SK-N-SH (cell line): ENCODE data around the gene CYP26A1. TPM values are rescaled to one million over a fixed set of nuclear protein-coding genes. Genes with fewer than 3 reads are reported as not detected.

Experiments
- CTCF ChIA-PET: fragments of 300-600, 350-600 bp; formaldehyde crosslinking; extraction: SDS; loops from one replicate; lab custom pipeline; 2021; lab: Yijun Ruan, JAX
- POLR2A ChIA-PET: fragments of 350-600 bp; sonication (Branson Sonifier 250); formaldehyde crosslinking; extraction: SDS; loops from one replicate; lab custom pipeline; 2020; ENCODE audit warnings: antibody characterized with exemption, inconsistent platforms; lab: Yijun Ruan, JAX
- DNase-seq: peaks from one replicate; pipeline ENCODE4 v3.0.0; 2012
- H2AFZ ChIP-seq: fragments of 200-600 bp; sonication (generic); 2 replicates; pipeline ENCODE4 v1.8.1; 2016; ENCODE audit warnings: antibody characterized with exemption, mild to moderate bottlenecking, low read depth
- H3F3A ChIP-seq: fragments of 200-600 bp; sonication (generic); replicated peaks from 2 replicates; pipeline ENCODE3; 2016; ENCODE audit warnings: antibody characterized with exemption, mild to moderate bottlenecking; ENCODE audit not compliant: insufficient read depth
- H3K27ac ChIP-seq, 2 experiments: fragments of 200-500 bp in 1 of 2; fragments of 200-600 bp in 1 of 2; sonication (Bioruptor generic) in 1 of 2; sonication (generic), shearing (Covaris generic) in 1 of 2; 2 replicates each; pipeline versions ENCODE4 v1.5.1 to v1.6.1; 2014 to 2016; ENCODE audit warnings: low read depth in 2 of 2, inconsistent platforms in 1 of 2, low read length in 1 of 2, mild to moderate bottlenecking in 1 of 2, mixed read lengths in 1 of 2
- H3K27me3 ChIP-seq: fragments of 200-600 bp; sonication (generic), shearing (Covaris generic); 2 replicates; pipeline ENCODE4 v1.6.1; 2016; ENCODE audit warnings: mixed run types; ENCODE audit not compliant: insufficient read depth
- H3K36me3 ChIP-seq, 2 experiments: fragments of 200-500 bp in 1 of 2; fragments of 200-600 bp in 1 of 2; sonication (Bioruptor generic) in 1 of 2; sonication (generic) in 1 of 2; replicated peaks in 1 of 2; 2 replicates each; pipeline versions ENCODE3 to v1.5.1; 2014 to 2016; ENCODE audit warnings: low read length in 1 of 2, mild to moderate bottlenecking in 1 of 2; ENCODE audit not compliant: insufficient read depth in 2 of 2, control insufficient read depth in 1 of 2
- H3K4me1 ChIP-seq, 2 experiments: fragments of 200-500 bp in 1 of 2; fragments of 200-600 bp in 1 of 2; sonication (Bioruptor generic) in 1 of 2; sonication (generic), shearing (Covaris generic) in 1 of 2; 2 replicates each; pipeline versions ENCODE4 v1.5.1 to v1.6.1; 2014 to 2016; ENCODE audit warnings: low read depth in 1 of 2, low read length in 1 of 2, mixed run types in 1 of 2; ENCODE audit not compliant: insufficient read depth in 2 of 2, control insufficient read depth in 1 of 2
- H3K4me2 ChIP-seq: fragments of 200-600 bp; sonication (generic), shearing (Covaris generic); 2 replicates; pipeline ENCODE4 v1.6.1; 2017; ENCODE audit warnings: mixed run types
- H3K4me3 ChIP-seq, 2 experiments: fragments of 200-500 bp in 1 of 2; fragments of 200-600 bp in 1 of 2; sonication (Bioruptor generic) in 1 of 2; sonication (generic), shearing (Covaris generic) in 1 of 2; 2 replicates each; pipeline versions ENCODE4 v1.5.1 to v1.8.1; 2014 to 2016; ENCODE audit warnings: low read depth in 2 of 2, inconsistent platforms in 1 of 2, low read length in 1 of 2, mild to moderate bottlenecking in 1 of 2, mixed read lengths in 1 of 2, moderate library complexity in 1 of 2
- H3K79me2 ChIP-seq: fragments of 200-600 bp; sonication (generic); 2 replicates; pipeline ENCODE4 v1.8.1; 2017; ENCODE audit warnings: mild to moderate bottlenecking; ENCODE audit not compliant: insufficient read depth
- H3K9ac ChIP-seq: fragments of 200-600 bp; sonication (generic); 2 replicates; pipeline ENCODE4 v1.6.1; 2017; ENCODE audit warnings: mixed run types
- H3K9me2 ChIP-seq: fragments of 200-600 bp; sonication (generic); 2 replicates; pipeline ENCODE4 v1.6.1; 2017; ENCODE audit warnings: mixed run types
- H3K9me3 ChIP-seq: fragments of 200-600 bp; sonication (generic); 2 replicates; pipeline ENCODE4 v1.6.1; 2017; ENCODE audit warnings: mixed run types, mild to moderate bottlenecking, moderate library complexity
- H4K20me1 ChIP-seq: fragments of 200-600 bp; sonication (generic); 2 replicates; pipeline ENCODE4 v1.6.1; 2017; ENCODE audit warnings: mild to moderate bottlenecking, mixed run types; ENCODE audit not compliant: insufficient read depth
- CHD2 ChIP-seq: fragments of 150-350 bp; IDR thresholded peaks from 2 replicates; pipeline ENCODE4 v1.6.1; 2018; ENCODE audit warnings: low read length; ENCODE audit not compliant: partially characterized antibody
- EZH2phosphoT487 ChIP-seq: fragments of 200-600 bp; sonication (generic); IDR thresholded peaks from 2 replicates; pipeline ENCODE4 v1.6.1; 2017; ENCODE audit warnings: low read depth, mixed run types, mild to moderate bottlenecking, antibody characterized with exemption, moderate library complexity, borderline replicate concordance
- FOSL2 ChIP-seq: IDR thresholded peaks from 2 replicates; pipeline ENCODE4 v1.4.0; 2012; ENCODE audit warnings: low read depth, mild to moderate bottlenecking, moderate library complexity, borderline replicate concordance
- FOXJ3 ChIP-seq: sonication (generic); formaldehyde crosslinking; IDR thresholded peaks from 2 replicates; pipeline ENCODE4 v1.5.1; 2020; ENCODE audit warnings: mild to moderate bottlenecking, missing genetic modification reagents
- GABPA ChIP-seq: IDR thresholded peaks from 2 replicates; pipeline ENCODE4 v1.4.0; 2012; ENCODE audit warnings: low read depth, mild to moderate bottlenecking
- GATA2 ChIP-seq: sonication (generic); formaldehyde crosslinking; IDR thresholded peaks from 2 replicates; pipeline ENCODE4 v1.5.0; 2020; ENCODE audit warnings: mild to moderate bottlenecking, missing genetic modification reagents
- MEF2A ChIP-seq: IDR thresholded peaks from 2 replicates; pipeline ENCODE4 v1.4.0; 2012; ENCODE audit warnings: low read depth, borderline replicate concordance
- MXI1 ChIP-seq: IDR thresholded peaks from 2 replicates; pipeline ENCODE4 v1.6.1; 2012; ENCODE audit warnings: mild to moderate bottlenecking, low read depth, low read length, improper control_type of control experiment
- NFIC ChIP-seq: IDR thresholded peaks from 2 replicates; pipeline ENCODE4 v1.4.0; 2012; ENCODE audit warnings: borderline replicate concordance
- NRF1 ChIP-seq: IDR thresholded peaks from 2 replicates; pipeline ENCODE4 v1.6.1; 2012; ENCODE audit warnings: low read depth, mild to moderate bottlenecking, low read length
- RAD21 ChIP-seq: IDR thresholded peaks from 2 replicates; pipeline ENCODE4 v1.6.1; 2012; ENCODE audit warnings: mild to moderate bottlenecking, low read length
- REST ChIP-seq: IDR thresholded peaks from 2 replicates; pipeline ENCODE4 v1.6.1; 2012; ENCODE audit warnings: mild to moderate bottlenecking, low read depth, low read length, moderate library complexity
- RFX5 ChIP-seq: IDR thresholded peaks from 2 replicates; pipeline ENCODE4 v1.6.1; 2012; ENCODE audit warnings: mild to moderate bottlenecking, improper control_type of control experiment, low read length
- SMC3 ChIP-seq: IDR thresholded peaks from 2 replicates; pipeline ENCODE4 v1.6.1; 2012; ENCODE audit warnings: low read depth, low read length, improper control_type of control experiment
- TEAD4 ChIP-seq: IDR thresholded peaks from 2 replicates; pipeline ENCODE4 v1.4.0; 2012; ENCODE audit warnings: mild to moderate bottlenecking, borderline replicate concordance; ENCODE audit not compliant: insufficient read depth
- USF1 ChIP-seq: IDR thresholded peaks from 2 replicates; pipeline ENCODE4 v1.4.0; 2012; ENCODE audit warnings: low read depth, borderline replicate concordance
- WGBS: methylation state at CpG from one replicate; pipeline ENCODE4 v1.1.6; 2017; ENCODE audit warnings: low lambda C conversion rate; 5-methylcytosine and 5-hydroxymethylcytosine counted together
- polyA plus RNA-seq, 3 experiments: library from polyadenylated mRNA; depleted of rRNA; stranded (reverse); fragments of >200 nt; gene quantifications; 2 replicates each; pipeline ENCODE4 v1.2.3, GENCODE V29; 2012
- TF ChIP-seq, protein P1 (sequence below): IDR thresholded peaks from 2 replicates; pipeline ENCODE4; 2012
- TF ChIP-seq, protein P2 (sequence below): fragments of 150-350 bp; IDR thresholded peaks from 2 replicates; pipeline ENCODE4 v1.6.1; 2017; ENCODE audit warnings: antibody characterized with exemption, low read length, low read depth, borderline replicate concordance
- TF ChIP-seq, protein P3 (sequence below): fragments of 200-600 bp; sonication (generic); IDR thresholded peaks from 2 replicates; pipeline ENCODE4 v1.6.1; 2017; ENCODE audit warnings: antibody characterized with exemption, mild to moderate bottlenecking, moderate library complexity
- TF ChIP-seq, protein P4 (sequence below): IDR thresholded peaks from 2 replicates; pipeline ENCODE4 v1.4.0; 2012; ENCODE audit warnings: low read depth

CYP26A1 gene
- polyA plus RNA-seq, 1 of the 3 experiments (the other 2 are of a cell fraction): not detected

DNA sequence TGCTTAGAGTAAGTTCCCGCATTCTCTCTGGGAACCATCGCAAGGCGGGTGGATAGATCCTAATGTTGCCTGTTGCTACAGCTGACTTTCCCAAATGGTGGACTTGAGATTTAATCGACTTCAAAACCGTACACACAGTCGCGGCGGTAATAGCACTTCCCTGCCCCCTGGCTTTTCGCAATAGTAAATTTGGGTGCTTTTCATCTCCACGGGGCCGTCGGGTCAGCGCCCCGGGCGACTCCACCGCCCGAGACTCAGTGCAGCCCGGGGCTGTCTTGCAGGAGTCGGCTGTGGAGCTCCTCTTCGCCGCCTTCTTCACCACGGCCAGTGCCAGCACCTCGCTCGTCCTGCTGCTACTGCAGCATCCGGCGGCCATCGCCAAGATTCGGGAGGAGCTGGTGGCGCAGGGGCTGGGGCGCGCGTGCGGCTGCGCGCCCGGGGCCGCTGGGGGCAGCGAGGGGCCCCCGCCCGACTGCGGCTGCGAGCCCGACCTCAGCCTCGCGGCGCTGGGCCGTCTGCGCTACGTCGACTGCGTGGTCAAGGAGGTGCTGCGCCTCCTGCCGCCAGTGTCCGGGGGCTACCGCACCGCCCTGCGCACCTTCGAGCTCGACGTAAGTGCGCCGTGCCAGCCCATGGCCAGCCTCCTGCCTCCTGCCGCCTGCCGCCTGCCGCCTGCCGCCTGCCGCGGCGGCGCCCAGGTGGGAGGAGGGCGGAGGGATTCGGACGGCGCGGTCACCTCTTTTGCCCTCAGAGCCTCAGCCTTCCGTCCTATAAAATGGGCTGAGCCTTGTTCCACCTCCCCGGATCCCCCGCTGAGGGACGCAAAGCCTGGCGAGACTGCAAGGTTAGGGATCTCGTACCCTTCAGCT lies 7.8 kb upstream of the CYP26A1 start (continued):
- TF ChIP-seq MXI1: no peak
- TF ChIP-seq SMC3: peak; percentile 14; the same call in 1 of the 2 replicates
- TF ChIP-seq NFIC: no peak
- no peak for TF ChIP-seq CHD2
- 0 out of 2 replicates have a peak, but pooled peaks have one; percentile 30 for TF ChIP-seq NRF1

- Histone ChIP-seq H3K9me2 (no peaks in the 10 kb centered on the region), H3K9me3 (no peaks in the 10 kb centered on the region), H3K27ac (no peak overlapping the region), H3K36me3 (no peaks in the 10 kb centered on the region), H3K27me3 (peaks cover 40% of the 10 kb centered on the region), H3K4me3 (no peak overlapping the region), H3K4me1 (peaks cover 0 to 13% of the 10 kb centered on the region in 2 experiments; a peak in 1 of 4 replicates), H3K9ac (no peak overlapping the region), H2AFZ (no peak overlapping the region)
- 45% methylated on average over 8 of the region's 11 CpGs for WGBS
- ChIA-PET CTCF (interaction anchor here (0.6 to 8.4 kb wide), 11 partner anchors 11 to 440 kb away, joined by 3 to 69 read pairs (median 6); partner anchors contain the start of gene MYOF), POLR2A (no interaction called here)
- DNase-seq: peak; percentile 31
- TF ChIP-seq, protein P1, sequence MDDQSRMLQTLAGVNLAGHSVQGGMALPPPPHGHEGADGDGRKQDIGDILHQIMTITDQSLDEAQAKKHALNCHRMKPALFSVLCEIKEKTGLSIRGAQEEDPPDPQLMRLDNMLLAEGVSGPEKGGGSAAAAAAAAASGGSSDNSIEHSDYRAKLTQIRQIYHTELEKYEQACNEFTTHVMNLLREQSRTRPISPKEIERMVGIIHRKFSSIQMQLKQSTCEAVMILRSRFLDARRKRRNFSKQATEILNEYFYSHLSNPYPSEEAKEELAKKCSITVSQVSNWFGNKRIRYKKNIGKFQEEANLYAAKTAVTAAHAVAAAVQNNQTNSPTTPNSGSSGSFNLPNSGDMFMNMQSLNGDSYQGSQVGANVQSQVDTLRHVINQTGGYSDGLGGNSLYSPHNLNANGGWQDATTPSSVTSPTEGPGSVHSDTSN: no peak
- TF ChIP-seq MXI1: no peak
- no peak for TF ChIP-seq TEAD4
- TF ChIP-seq, protein P2, sequence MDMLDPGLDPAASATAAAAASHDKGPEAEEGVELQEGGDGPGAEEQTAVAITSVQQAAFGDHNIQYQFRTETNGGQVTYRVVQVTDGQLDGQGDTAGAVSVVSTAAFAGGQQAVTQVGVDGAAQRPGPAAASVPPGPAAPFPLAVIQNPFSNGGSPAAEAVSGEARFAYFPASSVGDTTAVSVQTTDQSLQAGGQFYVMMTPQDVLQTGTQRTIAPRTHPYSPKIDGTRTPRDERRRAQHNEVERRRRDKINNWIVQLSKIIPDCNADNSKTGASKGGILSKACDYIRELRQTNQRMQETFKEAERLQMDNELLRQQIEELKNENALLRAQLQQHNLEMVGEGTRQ: no peak
- TF ChIP-seq GABPA: no peak
- TF ChIP-seq SMC3: no peak
- no peak for TF ChIP-seq EZH2phosphoT487
- TF ChIP-seq FOSL2: no peak
- no peak for TF ChIP-seq USF1
- no peak for TF ChIP-seq REST
- TF ChIP-seq FOXJ3: no peak
- no peak for TF ChIP-seq NRF1
- TF ChIP-seq MEF2A: no peak
- TF ChIP-seq GATA2: no peak
- TF ChIP-seq RFX5: no peak
- TF ChIP-seq, protein P3, sequence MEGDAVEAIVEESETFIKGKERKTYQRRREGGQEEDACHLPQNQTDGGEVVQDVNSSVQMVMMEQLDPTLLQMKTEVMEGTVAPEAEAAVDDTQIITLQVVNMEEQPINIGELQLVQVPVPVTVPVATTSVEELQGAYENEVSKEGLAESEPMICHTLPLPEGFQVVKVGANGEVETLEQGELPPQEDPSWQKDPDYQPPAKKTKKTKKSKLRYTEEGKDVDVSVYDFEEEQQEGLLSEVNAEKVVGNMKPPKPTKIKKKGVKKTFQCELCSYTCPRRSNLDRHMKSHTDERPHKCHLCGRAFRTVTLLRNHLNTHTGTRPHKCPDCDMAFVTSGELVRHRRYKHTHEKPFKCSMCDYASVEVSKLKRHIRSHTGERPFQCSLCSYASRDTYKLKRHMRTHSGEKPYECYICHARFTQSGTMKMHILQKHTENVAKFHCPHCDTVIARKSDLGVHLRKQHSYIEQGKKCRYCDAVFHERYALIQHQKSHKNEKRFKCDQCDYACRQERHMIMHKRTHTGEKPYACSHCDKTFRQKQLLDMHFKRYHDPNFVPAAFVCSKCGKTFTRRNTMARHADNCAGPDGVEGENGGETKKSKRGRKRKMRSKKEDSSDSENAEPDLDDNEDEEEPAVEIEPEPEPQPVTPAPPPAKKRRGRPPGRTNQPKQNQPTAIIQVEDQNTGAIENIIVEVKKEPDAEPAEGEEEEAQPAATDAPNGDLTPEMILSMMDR: no peak
- TF ChIP-seq RAD21: no peak
- TF ChIP-seq, protein P4, sequence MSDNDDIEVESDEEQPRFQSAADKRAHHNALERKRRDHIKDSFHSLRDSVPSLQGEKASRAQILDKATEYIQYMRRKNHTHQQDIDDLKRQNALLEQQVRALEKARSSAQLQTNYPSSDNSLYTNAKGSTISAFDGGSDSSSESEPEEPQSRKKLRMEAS: no peak
- TF ChIP-seq, all 33 proteins: peak for 0
- Histone ChIP-seq H3K79me2 (no peaks in the 10 kb centered on the region), H3F3A (no peaks in the 10 kb centered on the region), H3K4me2 (no peak overlapping the region), H4K20me1 (no peaks in the 10 kb centered on the region)
Observed at GRCh38 chr10:93066544-93066913, 7.2 kb upstream of the CYP26A1 start.
